Fibroblast of lung (primary cell): ENCODE data around the gene FAM111B. TPM values are rescaled to one million over a fixed set of nuclear protein-coding genes. Genes with fewer than 3 reads are reported as not detected.
"Not testable (repeated sequence)": the region's sequence is repeated elsewhere in the genome, so short reads cannot be mapped to it uniquely, and the experiment has no call there.

Experiments used
- DNase-seq, 2 donors: peaks; one replicate each; pipeline versions ENCODE4 v3.0.0 to v3.0.0-alpha.2; 2010; ENCODE audit warnings: low read depth in 2 of 2
- H2AFZ ChIP-seq: 2 replicates; pipeline ENCODE4 v1.5.1; 2012; ENCODE audit warnings: low read length, control low read depth, inconsistent platforms
- H3K27ac ChIP-seq: 2 replicates; pipeline ENCODE4 v1.5.1; 2011; ENCODE audit warnings: low read length, control low read depth; ENCODE audit not compliant: insufficient read depth
- H3K27me3 ChIP-seq: 2 replicates; pipeline ENCODE4 v1.5.1; 2011; ENCODE audit warnings: mild to moderate bottlenecking, low read length; ENCODE audit not compliant: control insufficient read depth, insufficient read depth
- H3K36me3 ChIP-seq: 2 replicates; pipeline ENCODE4 v1.5.1; 2011; ENCODE audit warnings: low read length; ENCODE audit not compliant: control insufficient read depth, insufficient read depth
- H3K4me1 ChIP-seq: 2 replicates; pipeline ENCODE4 v1.5.1; 2011; ENCODE audit warnings: low read length; ENCODE audit not compliant: control insufficient read depth, insufficient read depth; ENCODE audit errors: extremely low read depth
- H3K4me2 ChIP-seq: 2 replicates; pipeline ENCODE4 v1.5.1; 2011; ENCODE audit warnings: low read length, control low read depth; ENCODE audit not compliant: insufficient read depth; ENCODE audit errors: extremely low read depth
- H3K4me3 ChIP-seq, 4 experiments: fragments of 200-600 bp in 1 of 4; sonication (generic) in 1 of 4; replicated peaks in 1 of 4; 2 replicates each; pipeline ENCODE4 v1.5.1; 2011 to 2016; ENCODE audit warnings: low read length in 4 of 4, low read depth in 3 of 4, mild to moderate bottlenecking in 3 of 4, control low read depth in 2 of 4, inconsistent platforms in 1 of 4, mixed read lengths in 1 of 4; ENCODE audit not compliant: insufficient read depth in 1 of 4; ENCODE audit errors: control extremely low read depth in 1 of 4
- H3K79me2 ChIP-seq: 2 replicates; pipeline ENCODE4 v1.5.1; 2012; ENCODE audit warnings: mild to moderate bottlenecking, low read length, inconsistent platforms; ENCODE audit not compliant: control insufficient read depth, insufficient read depth
- H3K9ac ChIP-seq: 2 replicates; pipeline ENCODE4 v1.5.1; 2011; ENCODE audit warnings: mild to moderate bottlenecking, low read length, control low read depth; ENCODE audit not compliant: insufficient read depth
- H3K9me3 ChIP-seq: 2 replicates; pipeline ENCODE4 v1.5.1; 2012; ENCODE audit warnings: low read depth, low read length; ENCODE audit not compliant: control insufficient read depth, insufficient read depth
- H4K20me1 ChIP-seq: 2 replicates; pipeline ENCODE4 v1.5.1; 2011; ENCODE audit warnings: low read length; ENCODE audit not compliant: control insufficient read depth, insufficient read depth; ENCODE audit errors: extremely low read depth
- EZH2 ChIP-seq: IDR thresholded peaks from 2 replicates; pipeline ENCODE4 v1.5.1; 2012; ENCODE audit warnings: low read length, control low read depth, mild to moderate bottlenecking; ENCODE audit errors: missing control alignments
- polyA plus RNA-seq, 2 donors: library from polyadenylated mRNA; depleted of rRNA in 1 of 2; stranded (reverse) in 1 of 2; unstranded in 1 of 2; fragments of >200 nt; gene quantifications; 2 replicates each; pipeline ENCODE4 v1.2.1, GENCODE V29; 2011 to 2012; ENCODE audit warnings: missing spikeins in 1 of 2
- total RNA-seq: library from RNA; depleted of rRNA; stranded (reverse); fragments of >200 nt; gene quantifications from 2 replicates; pipeline ENCODE4 v1.2.1, GENCODE V29; 2014
- TF ChIP-seq, protein P1 (sequence below), 2 donors: IDR thresholded peaks in 1 of 2; conservative IDR thresholded peaks in 1 of 2; 1 replicate in 1 of 2; 2 replicates in 1 of 2; pipeline ENCODE4 v1.5.1; 2011 to 2012; ENCODE audit warnings: low read length in 2 of 2, control low read depth in 1 of 2, inconsistent platforms in 1 of 2, low read depth in 1 of 2, mild to moderate bottlenecking in 1 of 2

FAM111B gene
- total and polyA plus RNA-seq, 2 donors (not counting 1 experiment from before 2014, with no cell fraction given) = 0.33 to 6.2 TPM

DNA sequence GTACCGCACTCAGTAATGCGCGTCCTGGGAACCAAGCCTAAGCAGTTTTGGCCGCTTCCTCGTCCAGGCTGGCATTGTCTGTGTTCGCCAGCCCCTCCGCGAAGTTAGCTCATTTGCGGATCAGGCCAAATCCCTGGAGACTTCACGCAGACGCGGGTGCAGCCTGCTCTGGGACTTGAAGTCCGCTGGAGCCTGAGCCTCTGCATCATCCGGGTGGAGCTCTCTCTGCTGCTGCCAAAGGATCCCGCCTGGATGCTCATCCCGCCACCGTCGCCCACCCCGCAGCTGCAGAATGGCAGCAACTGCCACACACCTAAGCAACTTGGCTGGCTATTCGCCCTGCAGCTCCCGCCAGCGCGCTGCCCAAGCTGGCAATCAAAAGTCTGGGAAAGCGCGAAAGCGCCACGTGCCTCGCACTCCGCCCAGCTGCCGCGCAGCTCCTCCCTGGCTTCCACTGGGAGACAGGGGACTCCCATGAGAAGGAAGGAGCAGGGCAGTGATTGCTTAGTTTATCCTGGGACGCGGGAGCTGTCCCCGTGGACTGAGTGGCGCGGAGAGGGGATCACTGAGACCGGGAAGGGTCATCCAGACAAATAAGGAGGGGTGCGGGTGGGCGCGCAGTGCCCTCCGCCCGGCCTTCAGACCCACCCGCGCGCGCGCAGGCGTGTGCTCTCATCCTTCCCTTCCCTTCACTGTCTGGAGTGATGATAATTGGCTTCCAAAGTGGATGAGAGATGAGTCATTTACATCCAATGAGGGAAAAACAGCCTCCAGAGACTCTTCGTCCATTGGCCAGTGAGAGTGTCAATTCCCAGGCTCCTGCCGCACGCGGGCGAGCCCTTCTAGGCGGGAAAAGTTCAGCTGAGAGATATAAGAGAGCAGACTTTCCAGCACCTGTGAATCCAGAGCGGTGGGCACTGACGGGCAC is 44.2 kb upstream of the FAM111B start:
- Histone ChIP-seq H3K4me2 (no peak overlapping the region), H3K27ac (no peak overlapping the region), H3K9ac (no peak overlapping the region), H3K4me3 (no peak overlapping the region), H3K4me1 (no peaks in the 10 kb centered on the region), H2AFZ (no peak overlapping the region), H4K20me1 (no peaks in the 10 kb centered on the region), H3K79me2 (no peaks in the 10 kb centered on the region), H3K27me3 (peaks cover 11% of the 10 kb centered on the region), H3K9me3 (no peaks in the 10 kb centered on the region), H3K36me3 (no peaks in the 10 kb centered on the region)
- peak in 1 of 2 donors; percentile 1 for DNase-seq
- TF ChIP-seq EZH2 = no peak
- TF ChIP-seq, protein P1, sequence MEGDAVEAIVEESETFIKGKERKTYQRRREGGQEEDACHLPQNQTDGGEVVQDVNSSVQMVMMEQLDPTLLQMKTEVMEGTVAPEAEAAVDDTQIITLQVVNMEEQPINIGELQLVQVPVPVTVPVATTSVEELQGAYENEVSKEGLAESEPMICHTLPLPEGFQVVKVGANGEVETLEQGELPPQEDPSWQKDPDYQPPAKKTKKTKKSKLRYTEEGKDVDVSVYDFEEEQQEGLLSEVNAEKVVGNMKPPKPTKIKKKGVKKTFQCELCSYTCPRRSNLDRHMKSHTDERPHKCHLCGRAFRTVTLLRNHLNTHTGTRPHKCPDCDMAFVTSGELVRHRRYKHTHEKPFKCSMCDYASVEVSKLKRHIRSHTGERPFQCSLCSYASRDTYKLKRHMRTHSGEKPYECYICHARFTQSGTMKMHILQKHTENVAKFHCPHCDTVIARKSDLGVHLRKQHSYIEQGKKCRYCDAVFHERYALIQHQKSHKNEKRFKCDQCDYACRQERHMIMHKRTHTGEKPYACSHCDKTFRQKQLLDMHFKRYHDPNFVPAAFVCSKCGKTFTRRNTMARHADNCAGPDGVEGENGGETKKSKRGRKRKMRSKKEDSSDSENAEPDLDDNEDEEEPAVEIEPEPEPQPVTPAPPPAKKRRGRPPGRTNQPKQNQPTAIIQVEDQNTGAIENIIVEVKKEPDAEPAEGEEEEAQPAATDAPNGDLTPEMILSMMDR (conservative IDR thresholded peaks at IDR 0.05 in 1 of 2, IDR thresholded peaks at IDR 0.05 in 1 of 2; ENCODE audit: low read depth in 1 of 2, low read length in 2 of 2) = no peak

DNA sequence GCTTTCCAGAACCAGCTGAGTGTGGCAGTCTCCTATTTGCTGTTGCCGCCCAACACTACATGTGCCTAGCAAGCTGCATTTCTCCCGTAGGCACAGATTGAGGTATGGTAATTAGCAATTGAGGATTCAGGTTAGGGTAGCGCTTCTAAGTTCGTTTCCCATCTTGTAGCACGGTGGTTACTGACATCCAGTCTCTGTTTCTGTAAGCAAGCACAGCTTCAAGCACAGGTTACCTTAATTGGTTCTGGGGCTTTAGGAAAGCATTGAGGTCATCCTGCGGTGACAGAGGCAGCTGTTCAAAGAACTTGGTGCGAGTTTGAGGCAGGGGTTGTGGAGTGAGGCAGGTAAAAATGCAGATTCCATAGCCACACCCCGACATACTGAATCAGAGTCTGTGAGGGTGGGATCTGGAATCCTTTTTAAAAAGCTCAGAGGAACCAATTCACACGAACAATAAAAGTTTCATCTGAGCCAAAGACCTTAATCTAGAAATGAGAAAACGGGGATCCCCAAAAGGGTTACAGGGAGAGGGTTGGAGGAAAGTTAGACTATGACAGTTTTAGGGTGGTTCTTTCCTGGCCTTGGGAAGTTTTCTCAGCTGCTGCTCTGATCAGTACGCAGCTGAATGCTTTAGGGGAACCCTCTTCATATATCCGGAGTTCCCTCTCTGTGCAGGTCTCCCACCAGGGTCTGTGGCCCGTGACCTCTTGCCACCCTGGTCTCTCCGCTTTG is 42.9 kb upstream of the FAM111B start:
- not testable (repeated sequence) for H3K36me3 ChIP-seq, H3K27ac ChIP-seq, H3K4me2 ChIP-seq, H3K4me1 ChIP-seq, H4K20me1 ChIP-seq, DNase-seq, H2AFZ ChIP-seq, H3K9ac ChIP-seq, H3K4me3 ChIP-seq, H3K79me2 ChIP-seq, H3K9me3 ChIP-seq
- peaks cover 11% of the 10 kb centered on the region for H3K27me3 ChIP-seq

DNA sequence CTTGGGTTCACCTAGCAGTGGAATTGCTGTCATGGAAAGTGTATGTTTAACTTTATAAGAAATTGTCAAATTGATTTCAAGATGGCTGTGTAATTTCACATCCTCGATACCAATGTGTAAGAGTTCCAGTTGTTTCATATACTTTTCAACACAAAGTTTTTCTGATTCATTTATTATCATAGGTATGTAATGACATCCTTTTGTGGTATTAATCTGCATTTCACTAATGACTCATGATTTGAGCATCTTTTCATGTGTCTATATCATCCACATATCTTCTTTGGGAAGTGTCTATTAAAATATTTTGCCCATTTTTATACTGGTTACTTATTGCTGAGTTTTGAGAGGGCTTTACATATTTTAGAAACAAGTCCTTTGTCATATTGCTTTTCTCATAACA is 38.0 kb upstream of the FAM111B start:
- DNase-seq = no peak
- Histone ChIP-seq H3K4me3 (no peak overlapping the region), H3K27ac (no peak overlapping the region), H3K36me3 (no peaks in the 10 kb centered on the region), H3K9me3 (no peaks in the 10 kb centered on the region), H2AFZ (no peak overlapping the region), H3K79me2 (no peaks in the 10 kb centered on the region), H3K27me3 (peaks cover 4% of the 10 kb centered on the region), H3K4me2 (no peak overlapping the region), H3K4me1 (no peaks in the 10 kb centered on the region), H3K9ac (no peak overlapping the region), H4K20me1 (no peaks in the 10 kb centered on the region)
- TF ChIP-seq, protein P1 (conservative IDR thresholded peaks at IDR 0.05 in 1 of 2, IDR thresholded peaks at IDR 0.05 in 1 of 2; ENCODE audit: low read depth in 1 of 2, low read length in 2 of 2) = no peak
- TF ChIP-seq EZH2 = no peak
